ENCODE data around the gene RMI2.

GRCh38 chr16:11384184-11384955 is 39.1 kb downstream of the RMI2 start:
- TF ChIP-seq, protein P1, sequence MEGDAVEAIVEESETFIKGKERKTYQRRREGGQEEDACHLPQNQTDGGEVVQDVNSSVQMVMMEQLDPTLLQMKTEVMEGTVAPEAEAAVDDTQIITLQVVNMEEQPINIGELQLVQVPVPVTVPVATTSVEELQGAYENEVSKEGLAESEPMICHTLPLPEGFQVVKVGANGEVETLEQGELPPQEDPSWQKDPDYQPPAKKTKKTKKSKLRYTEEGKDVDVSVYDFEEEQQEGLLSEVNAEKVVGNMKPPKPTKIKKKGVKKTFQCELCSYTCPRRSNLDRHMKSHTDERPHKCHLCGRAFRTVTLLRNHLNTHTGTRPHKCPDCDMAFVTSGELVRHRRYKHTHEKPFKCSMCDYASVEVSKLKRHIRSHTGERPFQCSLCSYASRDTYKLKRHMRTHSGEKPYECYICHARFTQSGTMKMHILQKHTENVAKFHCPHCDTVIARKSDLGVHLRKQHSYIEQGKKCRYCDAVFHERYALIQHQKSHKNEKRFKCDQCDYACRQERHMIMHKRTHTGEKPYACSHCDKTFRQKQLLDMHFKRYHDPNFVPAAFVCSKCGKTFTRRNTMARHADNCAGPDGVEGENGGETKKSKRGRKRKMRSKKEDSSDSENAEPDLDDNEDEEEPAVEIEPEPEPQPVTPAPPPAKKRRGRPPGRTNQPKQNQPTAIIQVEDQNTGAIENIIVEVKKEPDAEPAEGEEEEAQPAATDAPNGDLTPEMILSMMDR (IDR thresholded peaks at IDR 0.05): no peak
- TF ChIP-seq POLR2AphosphoS5 (IDR thresholded peaks at IDR 0.05) (no peak), POLR2A (IDR thresholded peaks at IDR 0.05) (no peak)

Data from breast epithelium (tissue), 3 donors.